Left colon (tissue), 2 donors: Measurements from ENCODE around the gene ABCC3. TPM values are rescaled to one million over a fixed set of nuclear protein-coding genes. Genes with fewer than 3 reads are reported as not detected.

Experiments used
- ATAC-seq: fragments of 200-7000 bp; cut with Tn5 transposase; one replicate; pipeline ENCODE4 v1.9.1; 2020; ENCODE audit warnings: mild to moderate bottlenecking, moderate library complexity
- DNase-seq, 2 donors: peaks; one replicate each; pipeline ENCODE4 v3.0.0-alpha.2; 2020
- intact Hi-C, 2 donors: fragments of 100-400 bp; cut with DNase I in 1 of 2; cut with micrococcal nuclease in 1 of 2; formaldehyde crosslinking; loops; one replicate each; pipeline versions ENCODE4 v1.11.2 to v1.14.0; 2022; cut with DNase I, micrococcal nuclease
- total RNA-seq, 2 donors: library from RNA; stranded (reverse); fragmentation: NEBNext Ultra II Directional; extraction: Animal tissue kit (Norgen Biotek cat#: 25700); gene quantifications; one replicate each; pipeline ENCODE4 v1.2.1, GENCODE V29; 2021
- donor health status: DM: no; HTN: no; CAD: no.
- donor health status: DM: yes; HTN: yes; CAD: no.

The ABCC3 gene
- total RNA-seq, 2 donors from 2014 or later = 251 to 373 TPM

- ATAC-seq (no peak), DNase-seq (no peak)
- intact Hi-C loops = no loop called here
Observed at GRCh38 chr17:50687200-50688066, 52.8 kb downstream of the ABCC3 start.

- DNase-seq (no peak), ATAC-seq (no peak)
- intact Hi-C loops = no loop called here
Observed at GRCh38 chr17:50688245-50688644, 53.6 kb downstream of the ABCC3 start.

GRCh38 chr17:50689251-50689650 lies 54.6 kb downstream of the ABCC3 start:
- ATAC-seq (no peak), DNase-seq (no peak)
- intact Hi-C loops = no loop called here

GRCh38 chr17:50689956-50690886 lies 55.5 kb downstream of the ABCC3 start:
- DNase-seq (no peak), ATAC-seq (no peak)
- intact Hi-C loops = loop anchor here (5.0 to 10.0 kb wide), 2 partner anchors 58 to 135 kb away; partner anchors contain the start of gene ABCC3 (in 1 of the 2)

GRCh38 chr17:50690887-50691549 lies 56.3 kb downstream of the ABCC3 start:
- intact Hi-C loops = loop anchor here (5.0 to 10.0 kb wide), 2 partner anchors 59 to 136 kb away; partner anchors contain the start of gene ABCC3 (in 1 of the 2)
- ATAC-seq (peak; percentile 18), DNase-seq (no peak)

- DNase-seq = peak in 1 of 2 donors; percentile 70
- ATAC-seq = peak; percentile 46
- intact Hi-C loops = loop anchor here (5.0 to 10.0 kb wide), 2 partner anchors 59 to 137 kb away; partner anchors contain the start of gene ABCC3 (in 1 of the 2)
Observed at GRCh38 chr17:50691550-50692447, 57.1 kb downstream of the ABCC3 start.

- intact Hi-C loops = loop anchor here (5.0 to 10.0 kb wide), 2 partner anchors 60 to 138 kb away; partner anchors contain the start of gene ABCC3 (in 1 of the 2)
Observed at GRCh38 chr17:50692448-50693035, 57.9 kb downstream of the ABCC3 start.

GRCh38 chr17:50693036-50693682 lies 58.5 kb downstream of the ABCC3 start:
- DNase-seq (no peak), ATAC-seq (peak; percentile 57)

More at GRCh38 chr17:50692448-50693035, 57.9 kb downstream of the ABCC3 start:
- no peak for DNase-seq
- peak; percentile 6 for ATAC-seq

GRCh38 chr17:50696365-50696879 lies 61.7 kb downstream of the ABCC3 start:
- DNase-seq (no peak), ATAC-seq (no peak)
- intact Hi-C loops = loop anchor here (5.0 to 10.0 kb wide), 2 partner anchors 142 to 144 kb away; no protein-coding TSS in a partner anchor

More at GRCh38 chr17:50693036-50693682, 58.5 kb downstream of the ABCC3 start:
- intact Hi-C loops = loop anchor here (5.0 to 10.0 kb wide), 2 partner anchors 61 to 138 kb away; partner anchors contain the start of gene ABCC3 (in 1 of the 2)

GRCh38 chr17:50697062-50697461 lies 62.4 kb downstream of the ABCC3 start:
- DNase-seq (peak in 1 of 2 donors; percentile 10), ATAC-seq (peak; percentile 17)
- intact Hi-C loops = loop anchor here (5.0 to 10.0 kb wide), 2 partner anchors 142 to 145 kb away; no protein-coding TSS in a partner anchor

GRCh38 chr17:50697663-50698272 lies 63.1 kb downstream of the ABCC3 start:
- DNase-seq (no peak), ATAC-seq (peak; percentile 16)
- intact Hi-C loops = loop anchor here (5.0 to 10.0 kb wide), 2 partner anchors 143 to 145 kb away; no protein-coding TSS in a partner anchor

- ATAC-seq (no peak), DNase-seq (no peak)
- intact Hi-C loops = loop anchor here (5.0 to 10.0 kb wide), 2 partner anchors 145 to 147 kb away; no protein-coding TSS in a partner anchor
Observed at GRCh38 chr17:50699410-50699809, 64.7 kb downstream of the ABCC3 start.

GRCh38 chr17:50703162-50703561 lies 68.5 kb downstream of the ABCC3 start:
- intact Hi-C loops = no loop called here
- ATAC-seq (no peak), DNase-seq (no peak)

GRCh38 chr17:50707289-50708049 lies 72.8 kb downstream of the ABCC3 start, which contains the start of gene ANKRD40:
Gene ANKRD40 (minus strand): TSS chr17:50707914. CDS start chr17:50707654, 260 bp downstream.
- ATAC-seq (peak; percentile 76), DNase-seq (peak; percentile 85 to 88)
- intact Hi-C loops = no loop called here
